Fibroblast of the aortic adventitia (primary cell): ENCODE measurements around the gene GOLT1A. TPM values are rescaled to one million over a fixed set of nuclear protein-coding genes. Genes with fewer than 3 reads are reported as not detected.

Experiments
- DNase-seq: peaks from one replicate; pipeline ENCODE4 v3.0.0-alpha.2; 2010; ENCODE audit warnings: low read depth
- H3K4me3 ChIP-seq: 2 replicates; pipeline ENCODE4 v1.5.1; 2011; ENCODE audit warnings: low read depth, mild to moderate bottlenecking, control low read depth, low read length, moderate library complexity
- total RNA-seq: library from RNA; depleted of rRNA; stranded (reverse); fragments of >200 nt; gene quantifications from 2 replicates; pipeline ENCODE4 v1.2.3, GENCODE V29; 2012; ENCODE audit warnings: low replicate concordance
- TF ChIP-seq, protein P1 (sequence below): IDR thresholded peaks from 2 replicates; pipeline ENCODE4 v1.5.1; 2011; ENCODE audit warnings: mild to moderate bottlenecking, low read length, control low read depth, inconsistent platforms; ENCODE audit not compliant: insufficient read depth

GOLT1A gene
- total RNA-seq, 1 donor: not detected

- no peak for DNase-seq
- TF ChIP-seq, protein P1, sequence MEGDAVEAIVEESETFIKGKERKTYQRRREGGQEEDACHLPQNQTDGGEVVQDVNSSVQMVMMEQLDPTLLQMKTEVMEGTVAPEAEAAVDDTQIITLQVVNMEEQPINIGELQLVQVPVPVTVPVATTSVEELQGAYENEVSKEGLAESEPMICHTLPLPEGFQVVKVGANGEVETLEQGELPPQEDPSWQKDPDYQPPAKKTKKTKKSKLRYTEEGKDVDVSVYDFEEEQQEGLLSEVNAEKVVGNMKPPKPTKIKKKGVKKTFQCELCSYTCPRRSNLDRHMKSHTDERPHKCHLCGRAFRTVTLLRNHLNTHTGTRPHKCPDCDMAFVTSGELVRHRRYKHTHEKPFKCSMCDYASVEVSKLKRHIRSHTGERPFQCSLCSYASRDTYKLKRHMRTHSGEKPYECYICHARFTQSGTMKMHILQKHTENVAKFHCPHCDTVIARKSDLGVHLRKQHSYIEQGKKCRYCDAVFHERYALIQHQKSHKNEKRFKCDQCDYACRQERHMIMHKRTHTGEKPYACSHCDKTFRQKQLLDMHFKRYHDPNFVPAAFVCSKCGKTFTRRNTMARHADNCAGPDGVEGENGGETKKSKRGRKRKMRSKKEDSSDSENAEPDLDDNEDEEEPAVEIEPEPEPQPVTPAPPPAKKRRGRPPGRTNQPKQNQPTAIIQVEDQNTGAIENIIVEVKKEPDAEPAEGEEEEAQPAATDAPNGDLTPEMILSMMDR: no peak
- no peak overlapping the region for H3K4me3 ChIP-seq
Observed at GRCh38 chr1:204181116-204181515, 32.7 kb downstream of the GOLT1A start.

DNA sequence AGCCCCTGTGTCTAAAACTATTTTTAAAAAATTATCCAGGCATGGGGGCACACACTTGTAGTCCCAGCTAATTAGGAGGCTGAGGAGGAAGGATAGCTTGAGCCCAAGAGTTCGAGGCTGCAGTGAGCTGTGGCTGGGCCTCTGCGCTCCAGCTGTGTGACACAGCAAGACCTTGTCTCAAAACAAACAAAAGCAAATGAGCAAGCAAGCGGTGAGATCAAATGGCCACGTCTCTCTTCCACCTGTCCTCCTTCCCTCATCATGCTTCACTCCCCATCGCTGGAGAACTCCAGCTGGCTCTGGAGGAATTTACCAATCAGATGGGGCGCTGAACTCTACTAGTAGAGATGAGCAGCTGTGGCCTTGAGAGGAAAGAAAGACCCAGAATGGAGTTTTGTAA is 33.7 kb downstream of the GOLT1A start:
- TF ChIP-seq, protein P1: no peak
- DNase-seq: no peak
- H3K4me3 ChIP-seq: no peak overlapping the region

DNA sequence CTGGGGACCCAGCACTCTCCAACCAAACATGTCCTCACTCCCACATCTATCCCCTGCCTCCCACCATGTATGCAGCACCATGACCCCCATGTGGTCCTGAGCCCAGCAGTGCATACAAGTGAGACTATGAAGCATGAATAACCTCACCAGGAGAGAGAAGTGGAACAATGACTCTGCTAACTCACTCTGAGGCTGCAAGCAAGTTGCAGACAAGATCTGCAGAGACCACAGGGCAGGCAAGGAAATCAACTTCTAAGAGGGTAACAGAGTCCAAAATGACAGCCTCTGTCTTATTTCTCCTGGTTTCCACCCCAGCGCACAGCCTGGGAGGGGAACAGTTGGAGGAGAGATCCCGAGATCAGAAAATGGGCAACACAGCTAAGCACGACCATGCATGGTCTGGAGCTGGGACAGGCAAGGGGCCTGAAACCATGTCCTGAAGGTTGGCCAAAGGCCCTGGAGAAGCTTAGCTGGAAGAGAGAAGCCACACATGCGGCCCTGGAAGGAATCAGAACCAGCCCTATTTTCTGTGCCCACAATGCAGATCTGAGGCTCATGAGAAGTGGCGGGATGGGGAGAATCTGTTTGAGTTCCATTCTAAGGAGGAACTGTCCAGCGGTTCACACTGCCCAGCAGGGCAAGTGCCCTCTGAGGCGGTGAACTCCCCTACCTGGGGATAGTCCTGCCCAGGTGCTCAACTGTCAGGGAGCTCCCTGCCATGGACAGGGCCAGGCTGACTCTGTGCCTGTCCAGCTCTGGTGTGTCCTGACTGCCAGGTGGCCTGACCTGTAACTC is 35.1 kb downstream of the GOLT1A start:
- TF ChIP-seq, protein P1: no peak
- no peak overlapping the region for H3K4me3 ChIP-seq
- no peak for DNase-seq

GRCh38 chr1:204177133-204177532 is 36.7 kb downstream of the GOLT1A start:
- DNase-seq: no peak
- no peak overlapping the region for H3K4me3 ChIP-seq
- TF ChIP-seq, protein P1: no peak

DNA sequence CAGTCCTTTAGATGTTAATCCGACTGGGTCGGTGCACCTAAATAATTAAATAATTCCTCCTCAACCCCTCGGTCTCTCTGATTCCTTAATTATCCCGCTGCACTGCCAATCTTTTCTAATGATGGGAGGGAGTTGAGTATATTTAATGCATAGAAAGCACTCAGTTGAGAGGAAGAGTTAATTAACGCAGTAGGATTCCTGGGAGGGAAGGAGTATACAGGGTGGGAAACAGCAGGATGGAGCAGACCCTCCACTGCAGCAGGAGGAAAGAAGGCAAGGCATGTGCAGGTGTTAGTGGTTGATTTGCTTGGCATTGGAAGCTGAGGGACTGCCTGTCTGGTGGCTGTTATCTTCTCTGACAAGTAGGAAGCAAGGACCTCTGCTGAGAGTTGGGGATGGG is 37.7 kb downstream of the GOLT1A start:
- DNase-seq: no peak
- TF ChIP-seq, protein P1: no peak
- no peak overlapping the region for H3K4me3 ChIP-seq

- no peak overlapping the region for H3K4me3 ChIP-seq
- DNase-seq: no peak
- TF ChIP-seq, protein P1: no peak
Observed at GRCh38 chr1:204174958-204175357, 38.8 kb downstream of the GOLT1A start.

- H3K4me3 ChIP-seq: no peak overlapping the region
- TF ChIP-seq, protein P1: no peak
- no peak for DNase-seq
Observed at GRCh38 chr1:204172404-204173029, 41.3 kb downstream of the GOLT1A start.
